Left forelimb (tissue), 1 donor: Measurements from ENCODE around the gene FRMD1.

Experiments used
- DNase-seq: peaks from one replicate; pipeline ENCODE4 v3.0.0-alpha.2; 2018; ENCODE audit warnings: low spot score

FRMD1 gene

GRCh38 chr6:168043193-168043847, 35.7 kb downstream of the FRMD1 start:
- no peak for DNase-seq

- no peak for DNase-seq
Measured at GRCh38 chr6:168042426-168043192, 36.4 kb downstream of the FRMD1 start.

- DNase-seq = no peak
Measured at GRCh38 chr6:168041928-168042327, 37.1 kb downstream of the FRMD1 start.

- no peak for DNase-seq
Measured at GRCh38 chr6:168040856-168041496, 38.0 kb downstream of the FRMD1 start.

- no peak for DNase-seq
Measured at GRCh38 chr6:168039849-168040248, 39.2 kb downstream of the FRMD1 start.

- no peak for DNase-seq
Measured at GRCh38 chr6:168039301-168039700, 39.7 kb downstream of the FRMD1 start.

- DNase-seq = no peak
Measured at GRCh38 chr6:168038576-168039140, 40.4 kb downstream of the FRMD1 start.

GRCh38 chr6:168037856-168038255, 41.2 kb downstream of the FRMD1 start:
- DNase-seq = no peak

- no peak for DNase-seq
Measured at GRCh38 chr6:168037242-168037641, 41.8 kb downstream of the FRMD1 start.

GRCh38 chr6:168035661-168036545, 43.1 kb downstream of the FRMD1 start:
- DNase-seq = no peak

- peak; percentile 76 for DNase-seq
Measured at GRCh38 chr6:168035098-168035660, 43.8 kb downstream of the FRMD1 start.

- peak; percentile 53 for DNase-seq
Measured at GRCh38 chr6:168034537-168034936, 44.5 kb downstream of the FRMD1 start.

GRCh38 chr6:168033791-168034190, 45.2 kb downstream of the FRMD1 start:
- DNase-seq = peak; percentile 15

GRCh38 chr6:168032005-168032760, 46.8 kb downstream of the FRMD1 start:
- DNase-seq = peak; percentile 62

- DNase-seq = peak; percentile 74
Measured at GRCh38 chr6:168031411-168031971, 47.5 kb downstream of the FRMD1 start.

- DNase-seq = peak; percentile 36
Measured at GRCh38 chr6:168030908-168031307, 48.1 kb downstream of the FRMD1 start.

- no peak for DNase-seq
Measured at GRCh38 chr6:168030218-168030746, 48.7 kb downstream of the FRMD1 start.

GRCh38 chr6:168029459-168030217, 49.4 kb downstream of the FRMD1 start:
- DNase-seq = peak; percentile 26

GRCh38 chr6:168028181-168028580, 50.8 kb downstream of the FRMD1 start:
- peak; percentile 15 for DNase-seq
